NOMO-1 treated with dmso at 0.1 percent for 144 hours (cell line): ENCODE results near the gene PIPOX.

ENCODE experiments used
- DNase-seq: peaks from one replicate; lab custom pipeline; 2025; ENCODE audit not compliant: unreplicated experiment; lab: John Stamatoyannopoulos, UW

Gene PIPOX

GRCh38 chr17:29042679-29043538, at the start of gene PIPOX:
Gene PIPOX, plus strand, starts transcription at chr17:29043141. Its CDS starts 85 bp downstream, at chr17:29043226.
- peak; percentile 89 for DNase-seq

- no peak for DNase-seq
These were observed 49.1 kb upstream of the PIPOX start for GRCh38 chr17:28993645-28994426.

GRCh38 chr17:28996554-28997096, 46.3 kb upstream of the PIPOX start:
- no peak for DNase-seq

GRCh38 chr17:28997806-28998205, 45.1 kb upstream of the PIPOX start:
- no peak for DNase-seq

- no peak for DNase-seq
These were observed 43.7 kb upstream of the PIPOX start for GRCh38 chr17:28999206-28999605.

- no peak for DNase-seq
These were observed 42.0 kb upstream of the PIPOX start for GRCh38 chr17:29000973-29001372.

- DNase-seq, result no peak
These were observed 40.1 kb upstream of the PIPOX start for GRCh38 chr17:29002811-29003210.

GRCh38 chr17:29003289-29003688, 39.7 kb upstream of the PIPOX start:
- no peak for DNase-seq

GRCh38 chr17:29004081-29004692, 38.8 kb upstream of the PIPOX start:
- DNase-seq, result no peak

GRCh38 chr17:29005936-29006511, 36.9 kb upstream of the PIPOX start, which contains the start of gene SEZ6:
Gene SEZ6, minus strand, starts transcription at chr17:29006033. Its CDS starts 164 bp downstream, at chr17:29005869.
- peak; percentile 22 for DNase-seq

- DNase-seq, result no peak
These were observed 35.5 kb upstream of the PIPOX start for GRCh38 chr17:29007456-29007855.

GRCh38 chr17:29007860-29008455, 35.0 kb upstream of the PIPOX start:
- no peak for DNase-seq

- DNase-seq, result no peak
These were observed 34.4 kb upstream of the PIPOX start for GRCh38 chr17:29008591-29008990.

GRCh38 chr17:29010129-29010528, 32.8 kb upstream of the PIPOX start:
- DNase-seq, result no peak

- no peak for DNase-seq
These were observed 32.4 kb upstream of the PIPOX start for GRCh38 chr17:29010586-29010985.

GRCh38 chr17:29012535-29012934, 30.4 kb upstream of the PIPOX start:
- DNase-seq, result no peak

GRCh38 chr17:29014716-29015115, 28.2 kb upstream of the PIPOX start:
- no peak for DNase-seq

GRCh38 chr17:29016345-29017210, 26.4 kb upstream of the PIPOX start:
- no peak for DNase-seq

- DNase-seq, result no peak
These were observed 24.0 kb upstream of the PIPOX start for GRCh38 chr17:29018788-29019474.
